Keratinocyte (primary cell): Measurements from ENCODE around the gene RANBP3. TPM values are rescaled to one million over a fixed set of nuclear protein-coding genes. Genes with fewer than 3 reads are reported as not detected.

Experiments
- DNase-seq: peaks from one replicate; pipeline ENCODE4 v3.0.0-alpha.2; 2011; ENCODE audit warnings: low read depth, missing footprints, low spot score
- FAIRE-seq: peaks from 2 replicates; lab custom pipeline; 2011; peaks lifted over from hg19 to GRCh38; lab: Jason Lieb, UNC
- H2AFZ ChIP-seq: 2 replicates; pipeline ENCODE4 v1.6.0; 2012; ENCODE audit warnings: low read length, control low read depth, inconsistent platforms; ENCODE audit not compliant: control insufficient read depth
- H3K27ac ChIP-seq: 2 replicates; pipeline ENCODE4 v1.5.1; 2011; ENCODE audit warnings: low read length; ENCODE audit not compliant: control insufficient read depth, insufficient read depth
- H3K27me3 ChIP-seq: 3 replicates; pipeline ENCODE4 v1.6.0; 2011; ENCODE audit warnings: low read length; ENCODE audit not compliant: control insufficient read depth, insufficient read depth; ENCODE audit errors: extremely low read depth
- H3K36me3 ChIP-seq, 2 experiments: 2 replicates in 1 of 2; 3 replicates in 1 of 2; pipeline ENCODE4 v1.5.1; 2011; ENCODE audit warnings: low read length in 2 of 2, mild to moderate bottlenecking in 1 of 2; ENCODE audit not compliant: control insufficient read depth in 2 of 2, insufficient read depth in 2 of 2; ENCODE audit errors: extremely low read depth in 1 of 2
- H3K4me1 ChIP-seq: 3 replicates; pipeline ENCODE4 v1.5.1; 2011; ENCODE audit warnings: low read length; ENCODE audit not compliant: control insufficient read depth, insufficient read depth; ENCODE audit errors: extremely low read depth
- H3K4me2 ChIP-seq: 3 replicates; pipeline ENCODE4 v1.6.0; 2011; ENCODE audit warnings: low read depth, low read length; ENCODE audit not compliant: control insufficient read depth, insufficient read depth; ENCODE audit errors: extremely low read depth
- H3K4me3 ChIP-seq, 3 experiments: fragments of 200-600 bp in 1 of 3; sonication (generic) in 1 of 3; 2 replicates in 2 of 3; 3 replicates in 1 of 3; pipeline ENCODE4 v1.5.1; 2011 to 2016; ENCODE audit warnings: low read length in 3 of 3, mild to moderate bottlenecking in 3 of 3, control low read depth in 2 of 3, inconsistent platforms in 1 of 3, low read depth in 1 of 3, mixed read lengths in 1 of 3, mixed run types in 1 of 3, moderate library complexity in 1 of 3; ENCODE audit not compliant: control insufficient read depth in 2 of 3, insufficient read depth in 2 of 3; ENCODE audit errors: extremely low read depth in 1 of 3
- H3K79me2 ChIP-seq: 2 replicates; pipeline ENCODE4 v1.6.0; 2012; ENCODE audit warnings: low read length; ENCODE audit not compliant: control insufficient read depth, insufficient read depth
- H3K9ac ChIP-seq: 3 replicates; pipeline ENCODE4 v1.6.0; 2011; ENCODE audit warnings: low read length; ENCODE audit not compliant: control insufficient read depth, insufficient read depth; ENCODE audit errors: extremely low read depth
- H3K9me1 ChIP-seq: 3 replicates; pipeline ENCODE4 v1.6.0; 2011; ENCODE audit warnings: low read length; ENCODE audit not compliant: control insufficient read depth, insufficient read depth; ENCODE audit errors: extremely low read depth
- H3K9me3 ChIP-seq: 2 replicates; pipeline ENCODE4 v1.5.1; 2012; ENCODE audit warnings: low read depth, low read length; ENCODE audit not compliant: control insufficient read depth
- H4K20me1 ChIP-seq: 3 replicates; pipeline ENCODE4 v1.6.0; 2011; ENCODE audit warnings: low read length; ENCODE audit not compliant: control insufficient read depth, insufficient read depth; ENCODE audit errors: extremely low read depth
- CTCF ChIP-seq, 3 experiments: IDR thresholded peaks in 1 of 3; conservative IDR thresholded peaks in 1 of 3; optimal IDR thresholded peaks in 1 of 3; 2 replicates in 2 of 3; 3 replicates in 1 of 3; pipeline versions ENCODE3 to v1.5.1; 2011; ENCODE audit warnings: low read length in 3 of 3, mild to moderate bottlenecking in 3 of 3, moderate library complexity in 2 of 3, control low read depth in 1 of 3, inconsistent platforms in 1 of 3; ENCODE audit not compliant: insufficient read depth in 2 of 3; ENCODE audit errors: extremely low read depth in 1 of 3
- EZH2 ChIP-seq: IDR thresholded peaks from one replicate; pipeline ENCODE4 v1.6.1; 2012; ENCODE audit warnings: inconsistent platforms, mild to moderate bottlenecking, low read length, moderate library complexity
- dilution Hi-C: fragments of 300-500 bp; cut with MboI; formaldehyde crosslinking; loops from one replicate; pipeline ENCODE4 v1.7.0; 2020; ENCODE audit warnings: low sequenced_read_pairs; ENCODE audit not compliant: extremely low pct_ligation_motif_present
- polyA plus RNA-seq, 5 experiments: library from polyadenylated mRNA; depleted of rRNA in 3 of 5; stranded (reverse) in 3 of 5; stranded (forward) in 1 of 5; unstranded in 1 of 5; fragments of >200 nt; gene quantifications; 1 replicate in 1 of 5; 2 replicates in 3 of 5; 3 replicates in 1 of 5; pipeline versions ENCODE4 v1.2.1 to v1.2.3, GENCODE V29; 2011 to 2012; ENCODE audit warnings: missing spikeins in 2 of 5, low read depth in 1 of 5, low replicate concordance in 1 of 5

Gene RANBP3
- polyA plus RNA-seq, 1 donor (not counting 4 experiments of a cell fraction or from before 2014, with no cell fraction given), result 36.4 TPM

- DNase-seq, result no peak
- TF ChIP-seq CTCF (optimal IDR thresholded peaks at IDR 0.05 in 1 of 3, IDR thresholded peaks at IDR 0.05 in 1 of 3, conservative IDR thresholded peaks at IDR 0.05 in 1 of 3; ENCODE audit: extremely low read depth in 1 of 3, insufficient read depth in 2 of 3, low read length in 3 of 3) (no peak), EZH2 (no peak)
- Histone ChIP-seq H3K4me1 (no peaks in the 10 kb centered on the region), H3K27ac (no peak overlapping the region), H3K79me2 (no peaks in the 10 kb centered on the region), H3K9me1 (no peaks in the 10 kb centered on the region), H3K4me2 (no peak overlapping the region), H2AFZ (no peak overlapping the region), H4K20me1 (peaks cover 4% of the 10 kb centered on the region), H3K9ac (no peak overlapping the region), H3K9me3 (no peaks in the 10 kb centered on the region), H3K27me3 (no peaks in the 10 kb centered on the region), H3K36me3 (peaks cover 37 to 59% of the 10 kb centered on the region in 2 experiments), H3K4me3 (no peak overlapping the region)
- FAIRE-seq, result no peak
- dilution Hi-C loops, result no loop called here
These were observed 48.8 kb downstream of the RANBP3 start for GRCh38 chr19:5929179-5929578.

- TF ChIP-seq CTCF (optimal IDR thresholded peaks at IDR 0.05 in 1 of 3, IDR thresholded peaks at IDR 0.05 in 1 of 3, conservative IDR thresholded peaks at IDR 0.05 in 1 of 3; ENCODE audit: extremely low read depth in 1 of 3, insufficient read depth in 2 of 3, low read length in 3 of 3), result no peak
- no peak for TF ChIP-seq EZH2
- H3K9me3 ChIP-seq, result no peaks in the 10 kb centered on the region
- H3K9me1 ChIP-seq, result no peaks in the 10 kb centered on the region
- no peaks in the 10 kb centered on the region for H3K4me1 ChIP-seq
- no peak overlapping the region for H3K4me2 ChIP-seq
- FAIRE-seq, result no peak
- peaks cover 37 to 49% of the 10 kb centered on the region in 2 experiments for H3K36me3 ChIP-seq
- dilution Hi-C loops, result no loop called here
- no peak overlapping the region for H3K9ac ChIP-seq
- H3K79me2 ChIP-seq, result no peaks in the 10 kb centered on the region
- no peak overlapping the region for H3K4me3 ChIP-seq
- DNase-seq, result no peak
- H3K27me3 ChIP-seq, result no peaks in the 10 kb centered on the region
- no peak overlapping the region for H3K27ac ChIP-seq
- H4K20me1 ChIP-seq, result peaks cover 4% of the 10 kb centered on the region
- H2AFZ ChIP-seq, result no peak overlapping the region
These were observed 50.5 kb downstream of the RANBP3 start for GRCh38 chr19:5927441-5927821.
